ENCODE results near the gene KAZN. TPM values are rescaled to one million over a fixed set of nuclear protein-coding genes. Genes with fewer than 3 reads are reported as not detected.

Gene KAZN
- polyA plus RNA-seq, 2 donors, result 29.3 to 32.0 TPM

GRCh38 chr1:14806772-14807171 is 208.3 kb downstream of the KAZN start:
- Histone ChIP-seq H3K4me1 (ENCODE audit: control insufficient read depth in 2 of 2, insufficient read depth in 2 of 2, low read length in 1 of 2) (no peaks in the 10 kb centered on the region), H3K27ac (ENCODE audit: low read depth in 2 of 2, low read length in 1 of 2) (no peak overlapping the region), H3K27me3 (ENCODE audit: control insufficient read depth in 1 of 2, insufficient read depth in 2 of 2, low read length in 2 of 2) (no peaks in the 10 kb centered on the region), H3K9me3 (ENCODE audit: control insufficient read depth in 2 of 2, insufficient read depth in 1 of 2, low read depth in 1 of 2, low read length in 1 of 2) (peaks cover 5 to 15% of the 10 kb centered on the region in 2 donors), H3K36me3 (ENCODE audit: control insufficient read depth in 2 of 2, insufficient read depth in 2 of 2, low read length in 1 of 2) (no peaks in the 10 kb centered on the region), H3K4me3 (ENCODE audit: low read depth in 1 of 2, low read length in 2 of 2) (no peak overlapping the region)
- 79 to 86% methylated on average over 2 of the region's 2 CpGs for WGBS, 2 donors

- H3K9me3 ChIP-seq (ENCODE audit: control insufficient read depth in 2 of 2, insufficient read depth in 1 of 2, low read depth in 1 of 2, low read length in 1 of 2), result peaks cover 5 to 15% of the 10 kb centered on the region in 2 donors
- H3K4me1 ChIP-seq (ENCODE audit: control insufficient read depth in 2 of 2, insufficient read depth in 2 of 2, low read length in 1 of 2), result no peaks in the 10 kb centered on the region
- no peak overlapping the region for H3K27ac ChIP-seq (ENCODE audit: low read depth in 2 of 2, low read length in 1 of 2)
- 82 to 83% methylated on average over 2 of the region's 2 CpGs for WGBS, 2 donors
- no peak overlapping the region for H3K4me3 ChIP-seq (ENCODE audit: low read depth in 1 of 2, low read length in 2 of 2)
- no peaks in the 10 kb centered on the region for H3K27me3 ChIP-seq (ENCODE audit: control insufficient read depth in 1 of 2, insufficient read depth in 2 of 2, low read length in 2 of 2)
- no peaks in the 10 kb centered on the region for H3K36me3 ChIP-seq (ENCODE audit: control insufficient read depth in 2 of 2, insufficient read depth in 2 of 2, low read length in 1 of 2)
These were observed 210.3 kb downstream of the KAZN start for GRCh38 chr1:14808768-14809167.

GRCh38 chr1:14809191-14809981 is 210.9 kb downstream of the KAZN start:
- peaks cover 5 to 15% of the 10 kb centered on the region in 2 donors for H3K9me3 ChIP-seq (ENCODE audit: control insufficient read depth in 2 of 2, insufficient read depth in 1 of 2, low read depth in 1 of 2, low read length in 1 of 2)
- no peaks in the 10 kb centered on the region for H3K36me3 ChIP-seq (ENCODE audit: control insufficient read depth in 2 of 2, insufficient read depth in 2 of 2, low read length in 1 of 2)
- H3K4me3 ChIP-seq (ENCODE audit: low read depth in 1 of 2, low read length in 2 of 2), result no peak overlapping the region
- no peaks in the 10 kb centered on the region for H3K27me3 ChIP-seq (ENCODE audit: control insufficient read depth in 1 of 2, insufficient read depth in 2 of 2, low read length in 2 of 2)
- no peak overlapping the region for H3K27ac ChIP-seq (ENCODE audit: low read depth in 2 of 2, low read length in 1 of 2)
- no peaks in the 10 kb centered on the region for H3K4me1 ChIP-seq (ENCODE audit: control insufficient read depth in 2 of 2, insufficient read depth in 2 of 2, low read length in 1 of 2)
- 81 to 86% methylated on average over 9 of the region's 9 CpGs for WGBS, 2 donors

DNA sequence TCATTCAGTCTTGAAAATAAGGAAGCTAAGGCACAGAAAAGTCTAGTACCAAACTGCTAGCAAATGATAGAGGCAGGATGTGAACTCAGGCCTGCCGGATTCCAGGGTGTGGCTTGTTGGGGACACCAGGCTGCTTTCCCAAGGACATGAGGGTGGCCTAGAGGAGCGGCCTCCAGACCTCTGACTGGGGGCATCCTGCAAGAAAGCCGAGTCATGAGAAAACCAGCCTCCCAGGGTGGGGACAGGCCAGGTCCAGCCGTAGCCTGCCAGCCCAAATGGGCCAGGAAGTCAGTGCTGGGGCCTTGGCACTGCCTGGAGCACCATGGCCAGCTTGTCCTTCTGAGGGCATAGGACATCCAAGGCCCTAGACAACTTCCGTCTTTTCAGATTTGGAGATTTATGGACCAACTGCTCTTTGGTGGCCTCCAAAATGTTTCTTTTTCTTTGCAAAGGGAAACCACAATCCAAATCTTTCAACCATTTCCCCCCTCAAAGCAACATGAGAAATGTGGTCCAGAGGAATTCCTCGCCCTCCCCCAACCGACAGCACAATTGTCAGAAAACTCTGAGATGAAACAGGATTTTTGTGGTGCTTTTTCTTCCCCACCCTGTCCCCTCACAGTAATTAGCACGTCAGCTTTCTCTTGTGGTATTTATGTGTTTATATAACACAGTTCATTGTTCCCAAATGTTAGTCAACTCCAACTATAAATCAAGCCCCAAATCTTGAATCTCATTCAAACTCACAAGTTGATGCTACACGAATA is 212.3 kb downstream of the KAZN start:
- Histone ChIP-seq H3K4me3 (ENCODE audit: low read depth in 1 of 2, low read length in 2 of 2) (no peak overlapping the region), H3K4me1 (ENCODE audit: control insufficient read depth in 2 of 2, insufficient read depth in 2 of 2, low read length in 1 of 2) (peaks cover 2 to 6% of the 10 kb centered on the region in 2 donors), H3K27ac (ENCODE audit: low read depth in 2 of 2, low read length in 1 of 2) (no peak overlapping the region), H3K27me3 (ENCODE audit: control insufficient read depth in 1 of 2, insufficient read depth in 2 of 2, low read length in 2 of 2) (no peaks in the 10 kb centered on the region), H3K36me3 (ENCODE audit: control insufficient read depth in 2 of 2, insufficient read depth in 2 of 2, low read length in 1 of 2) (no peaks in the 10 kb centered on the region), H3K9me3 (ENCODE audit: control insufficient read depth in 2 of 2, insufficient read depth in 1 of 2, low read depth in 1 of 2, low read length in 1 of 2) (peaks cover 5 to 15% of the 10 kb centered on the region in 2 donors)
- 63 to 65% methylated on average over 9 of the region's 9 CpGs for WGBS, 2 donors

GRCh38 chr1:14811573-14811972 is 213.1 kb downstream of the KAZN start:
- Histone ChIP-seq H3K9me3 (ENCODE audit: control insufficient read depth in 2 of 2, insufficient read depth in 1 of 2, low read depth in 1 of 2, low read length in 1 of 2) (peaks cover 5 to 11% of the 10 kb centered on the region in 2 donors), H3K36me3 (ENCODE audit: control insufficient read depth in 2 of 2, insufficient read depth in 2 of 2, low read length in 1 of 2) (no peaks in the 10 kb centered on the region), H3K4me1 (ENCODE audit: control insufficient read depth in 2 of 2, insufficient read depth in 2 of 2, low read length in 1 of 2) (peaks cover 2 to 6% of the 10 kb centered on the region in 2 donors), H3K27me3 (ENCODE audit: control insufficient read depth in 1 of 2, insufficient read depth in 2 of 2, low read length in 2 of 2) (no peaks in the 10 kb centered on the region), H3K4me3 (ENCODE audit: low read depth in 1 of 2, low read length in 2 of 2) (no peak overlapping the region), H3K27ac (ENCODE audit: low read depth in 2 of 2, low read length in 1 of 2) (no peak overlapping the region)
- WGBS, 2 donors, result 67 to 68% methylated on average over 3 of the region's 3 CpGs

- Histone ChIP-seq H3K27me3 (ENCODE audit: control insufficient read depth in 1 of 2, insufficient read depth in 2 of 2, low read length in 2 of 2) (no peaks in the 10 kb centered on the region), H3K9me3 (ENCODE audit: control insufficient read depth in 2 of 2, insufficient read depth in 1 of 2, low read depth in 1 of 2, low read length in 1 of 2) (peaks cover 0 to 5% of the 10 kb centered on the region in 2 donors), H3K4me1 (ENCODE audit: control insufficient read depth in 2 of 2, insufficient read depth in 2 of 2, low read length in 1 of 2) (peaks cover 2 to 6% of the 10 kb centered on the region in 2 donors), H3K27ac (ENCODE audit: low read depth in 2 of 2, low read length in 1 of 2) (no peak overlapping the region), H3K36me3 (ENCODE audit: control insufficient read depth in 2 of 2, insufficient read depth in 2 of 2, low read length in 1 of 2) (no peaks in the 10 kb centered on the region), H3K4me3 (ENCODE audit: low read depth in 1 of 2, low read length in 2 of 2) (no peak overlapping the region)
- WGBS, 2 donors, result 88 to 90% methylated on average over 4 of the region's 4 CpGs
These were observed 213.7 kb downstream of the KAZN start for GRCh38 chr1:14812189-14812588.

DNA sequence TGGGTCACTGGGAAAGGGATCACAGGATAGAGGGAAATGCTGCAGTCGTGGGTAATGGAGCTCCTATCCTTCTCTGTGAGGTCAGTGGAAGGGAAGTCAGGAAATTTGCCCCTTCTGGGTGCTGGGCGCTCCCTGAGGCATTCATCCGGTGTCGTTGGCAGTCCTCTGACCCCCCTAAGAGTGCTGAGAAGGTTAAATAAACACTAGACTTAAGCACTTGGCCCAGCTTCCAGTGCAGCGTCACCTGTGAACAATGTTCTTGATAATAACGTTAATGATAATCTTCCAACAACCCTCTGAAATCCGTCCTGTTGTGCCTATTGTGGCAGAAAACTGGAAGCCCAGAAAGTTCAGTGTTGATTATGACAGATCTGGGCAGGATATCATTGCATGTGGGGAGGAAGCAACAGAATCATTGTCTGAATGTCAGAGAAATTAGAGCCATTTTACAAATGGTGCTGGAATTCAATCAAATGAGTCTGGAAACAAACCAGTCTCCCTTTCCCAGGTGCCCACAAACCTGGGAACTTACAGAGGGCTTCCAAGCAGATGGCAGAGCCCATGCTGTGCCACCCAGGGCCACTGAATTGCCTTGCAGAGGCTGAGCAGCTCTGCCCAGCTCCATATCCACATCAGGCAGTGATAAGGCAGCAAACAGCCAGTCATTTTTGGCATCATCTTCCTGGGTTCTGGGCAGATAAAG is 216.8 kb downstream of the KAZN start:
- no peaks in the 10 kb centered on the region for H3K9me3 ChIP-seq (ENCODE audit: control insufficient read depth in 2 of 2, insufficient read depth in 1 of 2, low read depth in 1 of 2, low read length in 1 of 2)
- no peaks in the 10 kb centered on the region for H3K27me3 ChIP-seq (ENCODE audit: control insufficient read depth in 1 of 2, insufficient read depth in 2 of 2, low read length in 2 of 2)
- peaks cover 2 to 9% of the 10 kb centered on the region in 2 donors for H3K4me1 ChIP-seq (ENCODE audit: control insufficient read depth in 2 of 2, insufficient read depth in 2 of 2, low read length in 1 of 2)
- no peaks in the 10 kb centered on the region for H3K36me3 ChIP-seq (ENCODE audit: control insufficient read depth in 2 of 2, insufficient read depth in 2 of 2, low read length in 1 of 2)
- H3K4me3 ChIP-seq (ENCODE audit: low read depth in 1 of 2, low read length in 2 of 2), result no peak overlapping the region
- H3K27ac ChIP-seq (ENCODE audit: low read depth in 2 of 2, low read length in 1 of 2), result no peak overlapping the region
- 28 to 29% methylated on average over 7 of the region's 7 CpGs for WGBS, 2 donors

DNA sequence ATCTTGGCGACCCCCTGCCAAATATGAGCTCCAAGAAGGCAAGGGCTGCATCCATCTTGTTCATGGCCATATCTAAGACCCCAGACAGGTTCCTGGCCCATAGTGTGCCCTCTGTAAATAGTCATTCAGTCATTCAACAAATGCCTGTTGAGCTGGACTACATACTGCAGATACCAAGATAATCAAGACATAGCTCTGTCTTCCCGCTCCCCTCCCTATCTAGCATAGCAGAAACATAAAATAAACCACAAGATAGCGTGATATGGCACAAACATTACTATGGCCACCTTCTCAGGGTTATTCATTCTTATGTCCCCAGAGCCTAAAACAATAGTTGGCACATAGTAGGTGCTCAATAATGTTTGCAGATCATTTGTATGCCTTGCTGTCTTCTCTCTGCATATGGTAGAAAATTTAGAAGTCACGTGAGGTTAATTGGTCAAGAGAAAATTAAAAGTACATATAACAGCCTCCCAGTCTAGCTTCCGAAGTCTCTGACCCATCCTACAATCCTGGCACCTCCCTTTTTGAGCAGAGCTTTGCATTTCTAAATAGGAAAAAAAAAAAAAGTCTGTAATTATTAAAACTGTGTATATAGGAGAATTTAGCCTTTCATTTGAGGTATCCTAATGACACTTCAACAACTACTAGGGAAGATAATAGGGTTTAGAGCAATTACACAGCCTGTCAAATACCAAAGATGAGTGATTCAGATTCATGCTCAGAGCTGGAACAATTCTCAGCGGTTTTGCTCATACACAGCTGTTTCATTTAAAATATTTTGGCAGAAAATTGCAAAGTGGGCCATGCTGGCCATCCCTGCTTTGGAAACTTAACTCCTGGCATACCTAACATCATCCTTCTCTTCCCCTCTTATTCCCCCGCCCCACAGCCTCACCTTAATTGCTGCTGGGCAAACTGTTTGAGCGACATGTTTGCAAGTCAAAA is 219.0 kb downstream of the KAZN start:
- Histone ChIP-seq H3K9me3 (ENCODE audit: control insufficient read depth in 2 of 2, insufficient read depth in 1 of 2, low read depth in 1 of 2, low read length in 1 of 2) (no peaks in the 10 kb centered on the region), H3K4me1 (ENCODE audit: control insufficient read depth in 2 of 2, insufficient read depth in 2 of 2, low read length in 1 of 2) (peaks cover 2 to 9% of the 10 kb centered on the region in 2 donors), H3K36me3 (ENCODE audit: control insufficient read depth in 2 of 2, insufficient read depth in 2 of 2, low read length in 1 of 2) (no peaks in the 10 kb centered on the region), H3K4me3 (ENCODE audit: low read depth in 1 of 2, low read length in 2 of 2) (no peak overlapping the region), H3K27ac (ENCODE audit: low read depth in 2 of 2, low read length in 1 of 2) (no peak overlapping the region), H3K27me3 (ENCODE audit: control insufficient read depth in 1 of 2, insufficient read depth in 2 of 2, low read length in 2 of 2) (no peaks in the 10 kb centered on the region)
- WGBS, 2 donors, result 63 to 74% methylated on average over 8 of the region's 8 CpGs
